ENCODE data around the gene FICD.

FICD gene

DNA sequence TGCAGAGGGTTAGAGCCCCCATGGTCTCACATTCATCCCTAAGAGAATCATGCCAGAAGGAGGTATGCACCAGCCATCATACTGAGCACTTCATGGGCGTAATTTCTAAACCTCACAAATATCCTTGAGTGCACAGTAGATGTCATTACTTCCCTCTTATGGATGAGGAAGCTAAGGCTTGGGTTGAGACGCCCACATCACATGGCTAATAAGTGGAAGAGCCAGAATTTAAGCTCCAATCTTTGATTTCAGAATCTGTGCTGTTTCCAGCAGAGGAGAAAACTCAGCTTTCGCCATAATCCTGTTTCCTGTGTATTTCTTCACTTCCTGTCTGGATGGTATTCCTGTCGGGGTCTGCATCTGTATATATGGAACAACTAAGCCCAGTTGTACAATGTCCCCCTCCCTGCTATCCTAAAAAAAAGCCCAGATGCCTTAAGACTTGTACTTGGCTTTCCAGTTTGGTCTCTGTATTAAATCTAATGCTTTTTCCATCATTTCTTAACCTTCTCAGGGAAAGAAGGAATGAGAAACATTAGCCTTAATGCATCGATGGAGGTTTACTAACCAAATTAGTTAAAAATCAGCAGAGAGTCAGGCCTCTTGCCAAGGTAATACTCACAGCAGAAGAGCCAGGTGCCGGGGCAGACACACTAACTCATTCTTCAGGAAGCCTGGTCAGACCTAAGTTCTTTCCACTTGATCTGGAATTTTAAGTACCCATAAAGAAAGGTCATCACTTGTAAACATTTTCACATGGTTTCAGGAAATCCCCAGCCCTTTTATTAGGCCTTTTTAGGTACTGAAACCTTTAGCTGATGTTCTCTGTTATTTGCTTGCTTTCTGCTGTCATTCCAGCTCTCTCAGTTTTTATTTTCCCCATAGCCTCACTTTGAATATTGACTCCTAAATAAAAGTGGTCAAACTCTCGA, 52.6 kb downstream of the FICD start:
- DNase-seq (ENCODE audit: low read depth), result no peak

DNA sequence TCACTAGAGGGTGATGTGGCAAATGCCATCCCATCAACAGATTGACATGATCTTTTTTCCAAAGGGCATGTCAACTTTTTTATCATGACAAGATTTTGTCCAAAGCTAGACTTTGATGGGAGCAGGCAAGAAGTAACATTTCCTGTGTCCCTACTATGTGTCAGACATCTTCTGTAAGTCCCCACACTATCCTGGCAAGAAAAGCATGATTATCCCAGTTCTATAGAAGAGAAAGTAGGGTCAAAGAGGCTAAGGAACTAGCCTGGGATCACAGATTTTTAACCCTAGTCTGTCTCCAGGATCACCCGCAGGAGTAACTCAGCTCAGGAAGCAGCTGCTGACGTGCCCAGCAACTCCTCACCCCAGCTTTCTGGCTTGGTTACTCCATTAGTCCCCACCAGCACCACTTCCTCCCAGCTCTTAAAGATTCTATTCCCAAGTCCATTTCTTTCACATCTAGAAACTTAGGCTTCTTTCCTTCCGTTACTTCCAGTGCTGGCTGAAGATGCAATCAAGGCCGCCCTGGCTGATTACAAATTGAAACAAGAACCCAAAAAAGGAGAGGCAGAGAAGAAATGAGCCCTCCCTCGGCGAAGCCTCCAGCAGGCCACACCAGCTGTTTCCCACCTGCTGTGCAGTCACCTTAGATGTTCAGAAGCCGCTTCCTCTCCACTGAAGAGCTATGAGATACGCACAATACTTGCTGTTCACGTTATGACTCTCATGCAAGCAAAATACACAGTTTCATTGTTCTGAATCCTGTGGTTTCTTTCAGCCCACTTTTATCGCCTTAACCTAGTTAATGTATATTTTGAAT, 53.5 kb downstream of the FICD start:
- no peak for DNase-seq (ENCODE audit: low read depth)
